Astrocyte of the spinal cord (primary cell): Measurements from ENCODE around the gene RPL19.

ENCODE experiments used
- DNase-seq: peaks from one replicate; pipeline ENCODE4 v3.0.0; 2011; ENCODE audit warnings: low read depth, low spot score
- H3K4me3 ChIP-seq: 2 replicates; pipeline ENCODE4 v1.5.1; 2011; ENCODE audit warnings: low read depth, mild to moderate bottlenecking, low read length, moderate library complexity
- CTCF ChIP-seq: IDR thresholded peaks from 2 replicates; pipeline ENCODE4 v1.5.1; 2012; ENCODE audit warnings: low read depth, mild to moderate bottlenecking, low read length, inconsistent platforms
- in situ Hi-C: cut with HindIII; loops from 2 replicates; pipeline ENCODE4 v1.10.0; 2017; ENCODE audit warnings: low sequenced_read_pairs

Gene RPL19

GRCh38 chr17:39235555-39236449 lies 35.7 kb downstream of the RPL19 start:
- peak; percentile 85 for TF ChIP-seq CTCF
- in situ Hi-C loops: no loop called here
- DNase-seq: peak; percentile 54
- H3K4me3 ChIP-seq: no peak overlapping the region

- no peak for DNase-seq
- no peak overlapping the region for H3K4me3 ChIP-seq
- in situ Hi-C loops: no loop called here
- no peak for TF ChIP-seq CTCF
Measured at GRCh38 chr17:39236450-39236927, 36.4 kb downstream of the RPL19 start.

GRCh38 chr17:39236981-39237441 lies 36.9 kb downstream of the RPL19 start:
- DNase-seq: no peak
- no peak for TF ChIP-seq CTCF
- H3K4me3 ChIP-seq: no peak overlapping the region
- in situ Hi-C loops: no loop called here

- no peak overlapping the region for H3K4me3 ChIP-seq
- no peak for TF ChIP-seq CTCF
- in situ Hi-C loops: no loop called here
- DNase-seq: no peak
Measured at GRCh38 chr17:39237586-39237985, 37.5 kb downstream of the RPL19 start.

GRCh38 chr17:39238311-39238972 lies 38.4 kb downstream of the RPL19 start:
- TF ChIP-seq CTCF: no peak
- in situ Hi-C loops: no loop called here
- DNase-seq: no peak
- no peak overlapping the region for H3K4me3 ChIP-seq

GRCh38 chr17:39239640-39240314 lies 39.7 kb downstream of the RPL19 start:
- peak; percentile 66 for TF ChIP-seq CTCF
- H3K4me3 ChIP-seq: no peak overlapping the region
- in situ Hi-C loops: no loop called here
- no peak for DNase-seq
